GF-D8 (cell line): Measurements from ENCODE around the gene BAIAP2L2.
"Not testable (repeated sequence)": the region's sequence is repeated elsewhere in the genome, so short reads cannot be mapped to it uniquely, and the experiment has no call there.

ENCODE experiments used
- DNase-seq: peaks from one replicate; lab custom pipeline; 2025; lab: John Stamatoyannopoulos, UW

Gene BAIAP2L2

GRCh38 chr22:38037367-38038150, 72.9 kb downstream of the BAIAP2L2 start:
- DNase-seq = not testable (repeated sequence)

- DNase-seq = no peak
Measured at GRCh38 chr22:38036392-38037062, 74.0 kb downstream of the BAIAP2L2 start.

- DNase-seq = no peak
Measured at GRCh38 chr22:38035530-38035885, 75.0 kb downstream of the BAIAP2L2 start.
